Esophagus squamous epithelium (tissue), 4 donors: ENCODE measurements around the gene HDHD5.

Experiments
- CTCF ChIP-seq, 6 experiments: fragments of 450-650 bp in 4 of 6; fragments of 200-600 bp in 2 of 6; sonication (generic) in 2 of 6; IDR thresholded peaks; one replicate each; pipeline ENCODE4 v1.5.1; 2016 to 2019; ENCODE audit warnings: antibody characterized with exemption in 6 of 6, mild to moderate bottlenecking in 4 of 6, moderate library complexity in 4 of 6
- POLR2A ChIP-seq, 4 donors: fragments of 450-650 bp; IDR thresholded peaks; one replicate each; pipeline ENCODE4 v1.6.1; 2017; ENCODE audit warnings: antibody characterized with exemption in 4 of 4, mild to moderate bottlenecking in 4 of 4, moderate library complexity in 3 of 4

- TF ChIP-seq CTCF (IDR thresholded peaks at IDR 0.05), result no peak
- no peak for TF ChIP-seq POLR2A (IDR thresholded peaks at IDR 0.05)
Measured at GRCh38 chr22:17105143-17106129, 53.6 kb downstream of the HDHD5 start.
